GM13976 (cell line): ENCODE data around the gene NCBP3.

Experiments used
- DNase-seq: peaks from one replicate; pipeline ENCODE4 v3.0.0; 2012; ENCODE audit warnings: low spot score
- in situ Hi-C: fragments of 300-500 bp; cut with MboI; formaldehyde crosslinking; loops from one replicate; pipeline ENCODE4 v1.12.0; 2022; ENCODE audit warnings: low sequenced_read_pairs, mixed read lengths, inconsistent platforms; ENCODE audit not compliant: unreplicated experiment
- TF ChIP-seq, protein P1 (sequence below): IDR thresholded peaks from 2 replicates; pipeline ENCODE4 v1.5.1; 2012; ENCODE audit warnings: borderline replicate concordance, mild to moderate bottlenecking; ENCODE audit not compliant: insufficient read depth; ENCODE audit errors: extremely low read depth, missing control alignments, control extremely low read depth

NCBP3 gene

DNA sequence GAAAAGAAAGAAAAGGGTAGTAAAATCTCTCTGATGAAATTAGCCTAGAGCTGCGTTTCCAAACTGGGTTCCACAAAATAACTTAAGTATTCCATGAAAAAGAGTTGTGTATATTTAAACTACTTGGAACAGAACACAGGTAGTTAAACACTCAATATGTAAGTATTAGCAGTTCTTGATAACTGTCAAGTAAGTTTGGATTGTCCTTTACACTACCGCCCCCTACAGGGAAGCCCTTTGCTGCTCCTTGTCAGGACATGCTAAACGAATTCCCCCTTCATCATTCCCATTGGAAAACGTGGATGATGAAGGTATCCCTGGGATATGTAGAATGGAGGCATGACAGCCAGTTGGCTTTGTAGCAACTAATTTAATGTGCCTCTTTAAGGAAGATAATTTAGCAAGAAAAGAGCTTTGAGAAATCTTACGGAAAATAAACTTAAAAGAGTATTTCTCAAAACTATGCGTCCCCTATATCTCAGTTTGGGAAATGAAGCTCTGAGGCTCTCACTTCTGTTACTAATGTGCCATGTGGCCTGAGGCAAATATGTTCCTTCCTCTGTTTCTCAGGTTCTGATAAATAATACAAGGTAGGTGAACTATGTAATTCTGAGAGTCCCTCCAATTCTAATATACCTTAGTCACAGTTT lies 18.8 kb downstream of the NCBP3 start:
- DNase-seq = peak; percentile 74
- in situ Hi-C loops = no loop called here
- TF ChIP-seq, protein P1, sequence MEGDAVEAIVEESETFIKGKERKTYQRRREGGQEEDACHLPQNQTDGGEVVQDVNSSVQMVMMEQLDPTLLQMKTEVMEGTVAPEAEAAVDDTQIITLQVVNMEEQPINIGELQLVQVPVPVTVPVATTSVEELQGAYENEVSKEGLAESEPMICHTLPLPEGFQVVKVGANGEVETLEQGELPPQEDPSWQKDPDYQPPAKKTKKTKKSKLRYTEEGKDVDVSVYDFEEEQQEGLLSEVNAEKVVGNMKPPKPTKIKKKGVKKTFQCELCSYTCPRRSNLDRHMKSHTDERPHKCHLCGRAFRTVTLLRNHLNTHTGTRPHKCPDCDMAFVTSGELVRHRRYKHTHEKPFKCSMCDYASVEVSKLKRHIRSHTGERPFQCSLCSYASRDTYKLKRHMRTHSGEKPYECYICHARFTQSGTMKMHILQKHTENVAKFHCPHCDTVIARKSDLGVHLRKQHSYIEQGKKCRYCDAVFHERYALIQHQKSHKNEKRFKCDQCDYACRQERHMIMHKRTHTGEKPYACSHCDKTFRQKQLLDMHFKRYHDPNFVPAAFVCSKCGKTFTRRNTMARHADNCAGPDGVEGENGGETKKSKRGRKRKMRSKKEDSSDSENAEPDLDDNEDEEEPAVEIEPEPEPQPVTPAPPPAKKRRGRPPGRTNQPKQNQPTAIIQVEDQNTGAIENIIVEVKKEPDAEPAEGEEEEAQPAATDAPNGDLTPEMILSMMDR = peak; percentile 67

DNA sequence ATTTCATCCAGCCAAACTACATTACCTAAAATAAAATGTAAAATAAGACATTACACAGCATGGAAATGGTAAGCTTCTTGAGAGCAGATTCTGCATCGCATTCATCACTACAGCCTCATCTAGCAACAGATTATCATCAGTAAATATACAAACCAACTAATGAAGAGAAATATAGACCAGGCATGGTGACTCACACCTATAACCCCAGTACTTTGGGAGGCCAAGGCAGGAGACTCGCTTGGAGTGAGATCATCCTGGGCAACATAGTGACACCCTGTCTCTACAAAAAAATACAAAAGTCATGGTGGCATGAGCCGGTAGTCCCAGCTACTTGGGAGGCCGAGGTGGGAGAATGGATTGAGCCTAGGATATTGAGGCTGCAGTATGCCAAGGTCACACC lies 19.9 kb downstream of the NCBP3 start:
- DNase-seq = no peak
- TF ChIP-seq, protein P1 = no peak
- in situ Hi-C loops = no loop called here

DNA sequence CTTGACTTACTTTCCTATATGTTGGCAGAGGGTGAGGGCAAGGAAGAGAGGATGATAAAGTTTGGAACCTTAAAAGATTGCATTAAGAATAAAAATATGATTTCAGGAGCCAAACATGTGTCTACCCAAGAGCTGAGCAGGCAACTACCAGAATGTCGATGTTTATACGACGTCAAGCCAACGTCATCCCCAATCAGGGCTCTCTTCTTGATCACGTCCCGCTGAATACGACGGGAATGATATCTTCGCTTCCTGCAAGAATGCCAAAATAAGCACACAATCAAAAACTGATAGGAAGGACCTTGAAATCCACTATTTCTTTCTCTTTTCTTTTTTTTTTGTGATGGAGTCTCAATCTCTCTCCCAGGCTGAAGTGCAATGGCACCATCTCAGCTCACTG lies 24.9 kb downstream of the NCBP3 start:
- TF ChIP-seq, protein P1 = no peak
- in situ Hi-C loops = loop anchor here (5.0 kb wide), 1 partner anchor 79 kb away; no protein-coding TSS in a partner anchor
- DNase-seq = no peak

DNA sequence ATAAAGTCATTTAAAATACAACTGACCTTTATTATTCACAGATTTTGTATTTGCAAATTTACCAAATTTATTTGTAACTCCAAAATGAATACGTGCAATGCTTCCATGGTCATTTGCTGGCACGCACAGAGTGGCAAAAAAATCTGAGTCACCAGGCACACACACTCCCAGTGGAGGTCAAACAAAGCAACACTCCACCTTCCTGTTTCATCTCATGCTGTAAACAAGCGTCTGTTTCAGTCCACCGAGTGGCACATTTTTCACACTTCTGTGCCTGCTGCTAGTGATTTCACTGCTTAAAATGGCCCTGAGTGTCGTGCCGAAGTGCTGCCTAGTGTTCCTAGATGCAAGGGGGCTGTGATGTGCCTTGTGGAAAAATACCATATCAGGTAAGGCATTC lies 27.3 kb downstream of the NCBP3 start:
- TF ChIP-seq, protein P1 = no peak
- DNase-seq = no peak
- in situ Hi-C loops = no loop called here

DNA sequence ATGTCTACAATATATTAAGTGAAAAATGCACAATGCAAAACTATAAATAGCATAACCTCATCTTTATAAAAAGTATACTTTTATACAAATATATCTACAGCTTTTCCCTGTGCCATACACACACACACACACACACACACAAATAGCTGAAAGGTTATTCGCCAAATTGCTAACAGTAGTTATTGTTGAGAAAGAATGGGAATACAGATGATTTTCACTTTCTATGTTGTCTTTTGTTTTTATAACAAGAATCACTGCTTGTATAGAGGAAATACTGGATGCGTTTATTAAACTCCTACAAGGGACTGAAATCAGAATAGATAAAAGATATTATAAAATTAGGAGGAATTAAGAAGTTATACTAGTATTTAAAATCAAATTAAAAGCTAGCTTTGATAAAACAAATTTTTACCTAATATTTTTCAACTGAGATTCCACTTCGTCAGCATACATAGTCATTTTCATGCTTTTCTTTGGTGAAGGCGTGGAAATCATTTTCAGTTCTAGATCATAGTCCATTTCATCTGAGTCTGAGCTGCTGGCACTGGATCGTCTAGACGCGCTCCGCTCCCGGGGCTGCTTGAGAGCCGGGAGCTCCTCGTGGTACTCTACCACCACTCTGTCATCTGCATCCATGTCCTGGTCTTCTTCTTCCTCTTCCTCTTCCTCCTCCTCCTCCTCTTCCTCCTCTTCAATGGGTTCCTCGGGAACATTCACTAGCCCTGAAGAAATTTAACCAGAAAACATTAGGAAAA lies 28.0 kb downstream of the NCBP3 start:
- DNase-seq = no peak
- TF ChIP-seq, protein P1 = no peak
- in situ Hi-C loops = no loop called here

DNA sequence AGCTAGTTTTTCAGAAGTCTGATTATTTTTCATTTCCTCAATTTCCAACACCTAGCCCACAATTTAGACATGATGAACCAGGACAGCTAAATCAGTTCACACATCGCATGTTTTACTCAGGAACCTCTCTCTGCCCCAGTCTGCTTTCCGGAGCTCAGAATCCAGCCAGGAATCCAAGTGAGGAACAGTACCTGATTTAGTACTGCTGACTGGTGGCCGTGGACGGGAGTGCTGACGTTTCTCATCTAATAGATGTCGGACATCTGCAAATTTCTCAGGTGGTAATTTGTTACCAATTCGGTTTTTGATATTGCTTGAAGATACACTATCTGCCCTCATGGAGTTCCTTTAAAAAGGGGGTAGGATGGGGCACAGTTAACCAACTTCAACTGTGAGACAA lies 30.1 kb downstream of the NCBP3 start:
- in situ Hi-C loops = no loop called here
- no peak for DNase-seq

More for the DNA sequence above, 30.1 kb downstream of the NCBP3 start:
- TF ChIP-seq, protein P1 = no peak
